RWPE1 (cell line): ENCODE data around the gene PTPRE.

Experiments
- CTCF ChIA-PET: fragments of 350-600 bp; sonication (Branson Sonifier 250); formaldehyde crosslinking; extraction: SDS; loops from one replicate; lab custom pipeline; 2021; lab: Yijun Ruan, JAX
- POLR2A ChIA-PET: fragments of 400-600 bp; formaldehyde crosslinking; extraction: SDS; loops from one replicate; lab custom pipeline; 2020; ENCODE audit warnings: antibody characterized with exemption; ENCODE audit not compliant: low non-redundant PET; lab: Yijun Ruan, JAX
- DNase-seq: peaks from one replicate; pipeline ENCODE4 v3.0.0; 2012; ENCODE audit warnings: low spot score
- H3K27ac ChIP-seq: fragments of 450-650 bp; 2 replicates; pipeline ENCODE4 v1.5.1; 2017
- CTCF ChIP-seq: fragments of 450-650 bp; conservative IDR thresholded peaks from 2 replicates; pipeline ENCODE4 v1.5.1; 2017; ENCODE audit warnings: low read depth, mild to moderate bottlenecking

Gene PTPRE

GRCh38 chr10:128062881-128063563 lies 156.1 kb downstream of the PTPRE start:
- peak overlapping the region; percentile 100 for H3K27ac ChIP-seq
- ChIA-PET POLR2A (interaction anchor here (1.0 kb wide), 1 partner anchor 15 kb away, joined by 3 read pairs; no protein-coding TSS in a partner anchor), CTCF (interaction anchor here (0.7 to 2.2 kb wide), 4 partner anchors 15 to 156 kb away, joined by 3 to 13 read pairs (median 4); partner anchors contain the start of gene PTPRE)
- TF ChIP-seq CTCF, result no peak
- no peak for DNase-seq

- POLR2A ChIA-PET, result interaction anchor here (1.0 kb wide), 2 partner anchors 13 to 16 kb away, joined by 3 to 5 read pairs; no protein-coding TSS in a partner anchor
Observed at GRCh38 chr10:128063736-128064107, 156.8 kb downstream of the PTPRE start.

GRCh38 chr10:128064108-128064969 lies 157.4 kb downstream of the PTPRE start:
- CTCF ChIA-PET, result interaction anchor here (0.6 to 2.2 kb wide), 5 partner anchors 14 to 157 kb away, joined by 3 to 13 read pairs (median 4); partner anchors contain the start of gene PTPRE
- TF ChIP-seq CTCF, result no peak
- DNase-seq, result peak; percentile 80
- POLR2A ChIA-PET, result interaction anchor here (1.0 kb wide), 2 partner anchors 14 to 16 kb away, joined by 3 to 5 read pairs; no protein-coding TSS in a partner anchor
- H3K27ac ChIP-seq, result peak overlapping the region; percentile 100

More at GRCh38 chr10:128063736-128064107, 156.8 kb downstream of the PTPRE start:
- peak; percentile 83 for DNase-seq
- no peak for TF ChIP-seq CTCF
- peak overlapping the region; percentile 100 for H3K27ac ChIP-seq
- CTCF ChIA-PET, result interaction anchor here (0.6 to 2.2 kb wide), 6 partner anchors 15 to 157 kb away, joined by 3 to 13 read pairs (median 4); partner anchors contain the start of gene PTPRE

GRCh38 chr10:128064970-128065580 lies 158.2 kb downstream of the PTPRE start:
- POLR2A ChIA-PET, result no interaction called here
- TF ChIP-seq CTCF, result no peak
- DNase-seq, result peak; percentile 30
- CTCF ChIA-PET, result interaction anchor here (0.7 to 2.2 kb wide), 2 partner anchors 54 to 158 kb away, joined by 3 to 13 read pairs; partner anchors contain the start of gene PTPRE
- H3K27ac ChIP-seq, result peak overlapping the region; percentile 100

GRCh38 chr10:128065881-128066534 lies 159.1 kb downstream of the PTPRE start:
- POLR2A ChIA-PET, result no interaction called here
- CTCF ChIA-PET, result no interaction called here
- H3K27ac ChIP-seq, result peak overlapping the region; percentile 100
- TF ChIP-seq CTCF, result no peak
- DNase-seq, result no peak
